OCI-LY1 (cell line): ENCODE results near the gene ODAPH.
A peak's percentile ranks its signal among the peaks of the same experiment; 100 is the strongest.
"Not testable (repeated sequence)": the region's sequence is repeated elsewhere in the genome, so short reads cannot be mapped to it uniquely, and the experiment has no call there.

Experiments
- H2AFZ ChIP-seq: fragments of 200-600 bp; sonication (generic), shearing (Covaris generic); 2 replicates; pipeline ENCODE4 v1.6.0; 2014; ENCODE audit warnings: antibody characterized with exemption, mild to moderate bottlenecking, low read length
- H3F3A ChIP-seq: fragments of 200-600 bp; sonication (generic), shearing (Covaris generic); 2 replicates; pipeline ENCODE4 v1.6.0; 2014; ENCODE audit warnings: mild to moderate bottlenecking, antibody characterized with exemption, low read length, moderate library complexity; ENCODE audit not compliant: insufficient read depth
- H3K27ac ChIP-seq: fragments of 200-600 bp; sonication (generic); 2 replicates; pipeline ENCODE4 v1.5.1; 2014; ENCODE audit warnings: low read length, mixed run types, mild to moderate bottlenecking, low read depth; ENCODE audit not compliant: poor library complexity, severe bottlenecking
- H3K27me3 ChIP-seq: fragments of 200-600 bp; sonication (generic); 2 replicates; pipeline ENCODE4 v1.6.0; 2014; ENCODE audit warnings: antibody characterized with exemption, mild to moderate bottlenecking, low read length, moderate library complexity; ENCODE audit not compliant: insufficient read depth
- H3K36me3 ChIP-seq: fragments of 200-600 bp; sonication (generic); 2 replicates; pipeline ENCODE4 v1.6.1; 2014; ENCODE audit warnings: mild to moderate bottlenecking, antibody characterized with exemption, low read length, moderate library complexity, mixed read lengths; ENCODE audit not compliant: insufficient read depth
- H3K4me1 ChIP-seq: fragments of 200-600 bp; sonication (generic); 2 replicates; pipeline ENCODE4 v1.5.1; 2014; ENCODE audit warnings: mild to moderate bottlenecking, low read length, moderate library complexity; ENCODE audit not compliant: insufficient read depth, severe bottlenecking
- H3K4me2 ChIP-seq: fragments of 200-600 bp; sonication (generic), shearing (Covaris generic); 2 replicates; pipeline ENCODE4 v1.6.1; 2014; ENCODE audit warnings: low read length
- H3K4me3 ChIP-seq: fragments of 200-600 bp; sonication (generic); 2 replicates; pipeline ENCODE4 v1.5.1; 2014; ENCODE audit warnings: low read length, low read depth, mild to moderate bottlenecking, mixed read lengths; ENCODE audit not compliant: poor library complexity, severe bottlenecking
- H3K79me2 ChIP-seq: fragments of 200-600 bp; shearing (Covaris generic); 2 replicates; pipeline ENCODE4 v1.6.1; 2016; ENCODE audit warnings: mixed run types, low read length, mixed read lengths; ENCODE audit not compliant: insufficient read depth
- H3K9ac ChIP-seq: fragments of 200-600 bp; sonication (generic), shearing (Covaris generic); 2 replicates; pipeline ENCODE4 v1.6.1; 2014; ENCODE audit warnings: mild to moderate bottlenecking, low read length, mixed read lengths
- H3K9me2 ChIP-seq: fragments of 200-600 bp; sonication (generic), shearing (Covaris generic); 2 replicates; pipeline ENCODE4 v1.6.1; 2014; ENCODE audit warnings: low read depth, mild to moderate bottlenecking, low read length, mixed read lengths
- H3K9me3 ChIP-seq: fragments of 200-600 bp; shearing (Covaris generic); 2 replicates; pipeline ENCODE4 v1.6.1; 2014; ENCODE audit warnings: low read length, mixed read lengths
- H4K20me1 ChIP-seq: fragments of 200-600 bp; sonication (generic), shearing (Covaris generic); 2 replicates; pipeline ENCODE4 v1.6.0; 2016; ENCODE audit warnings: mild to moderate bottlenecking, low read length; ENCODE audit not compliant: insufficient read depth
- EZH2 ChIP-seq: fragments of 200-600 bp; sonication (generic), shearing (Covaris generic); IDR thresholded peaks from 2 replicates; pipeline ENCODE4 v1.8.0; 2017; ENCODE audit warnings: borderline replicate concordance, mixed run types, mild to moderate bottlenecking, antibody characterized with exemption, low read length, moderate library complexity, mixed read lengths
- TF ChIP-seq, protein P1 (sequence below): fragments of 200-600 bp; sonication (generic), shearing (Covaris generic); IDR thresholded peaks from 2 replicates; pipeline ENCODE4 v1.5.1; 2017; ENCODE audit warnings: mild to moderate bottlenecking, antibody characterized with exemption, low read length, moderate library complexity, mixed read lengths

Gene ODAPH

GRCh38 chr4:75514949-75515612 is 40.8 kb upstream of the ODAPH start:
- Histone ChIP-seq H3K4me1 (peaks cover 44% of the 10 kb centered on the region), H3K27me3 (no peaks in the 10 kb centered on the region), H3K4me3 (peak overlapping the region; percentile 82), H3F3A (no peaks in the 10 kb centered on the region), H3K27ac (peak overlapping the region; percentile 92), H3K36me3 (peaks cover 26% of the 10 kb centered on the region), H3K4me2 (peak overlapping the region; percentile 93), H4K20me1 (no peaks in the 10 kb centered on the region), H3K79me2 (peaks cover 39% of the 10 kb centered on the region), H3K9me3 (no peaks in the 10 kb centered on the region), H2AFZ (no peak overlapping the region), H3K9me2 (no peaks in the 10 kb centered on the region), H3K9ac (peak overlapping the region; percentile 86)
- no peak for TF ChIP-seq EZH2
- TF ChIP-seq, protein P1, sequence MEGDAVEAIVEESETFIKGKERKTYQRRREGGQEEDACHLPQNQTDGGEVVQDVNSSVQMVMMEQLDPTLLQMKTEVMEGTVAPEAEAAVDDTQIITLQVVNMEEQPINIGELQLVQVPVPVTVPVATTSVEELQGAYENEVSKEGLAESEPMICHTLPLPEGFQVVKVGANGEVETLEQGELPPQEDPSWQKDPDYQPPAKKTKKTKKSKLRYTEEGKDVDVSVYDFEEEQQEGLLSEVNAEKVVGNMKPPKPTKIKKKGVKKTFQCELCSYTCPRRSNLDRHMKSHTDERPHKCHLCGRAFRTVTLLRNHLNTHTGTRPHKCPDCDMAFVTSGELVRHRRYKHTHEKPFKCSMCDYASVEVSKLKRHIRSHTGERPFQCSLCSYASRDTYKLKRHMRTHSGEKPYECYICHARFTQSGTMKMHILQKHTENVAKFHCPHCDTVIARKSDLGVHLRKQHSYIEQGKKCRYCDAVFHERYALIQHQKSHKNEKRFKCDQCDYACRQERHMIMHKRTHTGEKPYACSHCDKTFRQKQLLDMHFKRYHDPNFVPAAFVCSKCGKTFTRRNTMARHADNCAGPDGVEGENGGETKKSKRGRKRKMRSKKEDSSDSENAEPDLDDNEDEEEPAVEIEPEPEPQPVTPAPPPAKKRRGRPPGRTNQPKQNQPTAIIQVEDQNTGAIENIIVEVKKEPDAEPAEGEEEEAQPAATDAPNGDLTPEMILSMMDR = no peak

- Histone ChIP-seq H4K20me1 (no peaks in the 10 kb centered on the region), H3K9me3 (no peaks in the 10 kb centered on the region), H2AFZ (no peak overlapping the region), H3K9ac (peak overlapping the region; percentile 86; the same call in 1 of the 2 replicates), H3K4me3 (peak overlapping the region; percentile 82), H3K36me3 (peaks cover 30% of the 10 kb centered on the region), H3F3A (no peaks in the 10 kb centered on the region), H3K27me3 (no peaks in the 10 kb centered on the region), H3K27ac (no peak overlapping the region), H3K4me2 (peak overlapping the region; percentile 93; the same call in 1 of the 2 replicates), H3K9me2 (no peaks in the 10 kb centered on the region), H3K4me1 (peaks cover 40% of the 10 kb centered on the region), H3K79me2 (peaks cover 28% of the 10 kb centered on the region)
- TF ChIP-seq, protein P1 = no peak
- no peak for TF ChIP-seq EZH2
Measured at GRCh38 chr4:75516144-75516543, 39.7 kb upstream of the ODAPH start.

GRCh38 chr4:75519452-75519851 is 36.4 kb upstream of the ODAPH start:
- H3K79me2 ChIP-seq = not testable (repeated sequence)
- H3K36me3 ChIP-seq = peaks cover 51% of the 10 kb centered on the region

DNA sequence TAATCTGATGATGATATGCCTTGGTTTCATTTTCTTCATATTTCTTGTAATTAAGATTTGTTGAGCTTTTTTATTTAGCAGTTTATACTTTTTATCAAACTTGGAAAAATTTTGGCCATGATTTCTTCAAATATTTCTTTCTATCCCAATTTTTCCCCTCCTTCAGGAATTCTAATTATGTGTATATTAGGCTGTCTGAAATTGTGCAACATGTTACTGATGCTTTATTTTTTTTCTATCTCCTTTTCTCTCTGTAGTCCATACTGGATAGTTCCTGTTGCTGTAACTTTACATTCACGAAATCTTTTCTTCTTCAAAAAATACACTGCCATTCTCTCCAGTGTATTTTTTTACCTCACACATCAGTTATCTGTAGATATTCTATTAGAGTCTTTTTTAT is 30.8 kb upstream of the ODAPH start:
- H3K79me2 ChIP-seq = no peaks in the 10 kb centered on the region
- H3K4me1 ChIP-seq = no peaks in the 10 kb centered on the region
- H3K36me3 ChIP-seq = peaks cover 71% of the 10 kb centered on the region
- H3K9me2 ChIP-seq = no peaks in the 10 kb centered on the region
- H3K4me3 ChIP-seq = no peak overlapping the region
- H3K27me3 ChIP-seq = no peaks in the 10 kb centered on the region
- no peaks in the 10 kb centered on the region for H4K20me1 ChIP-seq
- no peak overlapping the region for H3K4me2 ChIP-seq
- no peak overlapping the region for H3K27ac ChIP-seq
- no peaks in the 10 kb centered on the region for H3F3A ChIP-seq
- no peak overlapping the region for H3K9ac ChIP-seq
- H3K9me3 ChIP-seq = no peaks in the 10 kb centered on the region
- H2AFZ ChIP-seq = no peak overlapping the region
- TF ChIP-seq EZH2 = no peak
- TF ChIP-seq, protein P1 = no peak

More at GRCh38 chr4:75519452-75519851, 36.4 kb upstream of the ODAPH start:
- H3F3A ChIP-seq, H3K9me3 ChIP-seq, H4K20me1 ChIP-seq, H3K4me3 ChIP-seq, H3K4me2 ChIP-seq, H3K27ac ChIP-seq, H3K9ac ChIP-seq, H2AFZ ChIP-seq, H3K9me2 ChIP-seq, H3K27me3 ChIP-seq: not testable (repeated sequence)
- H3K4me1 ChIP-seq = peaks cover 15% of the 10 kb centered on the region
